CMK (cell line): ENCODE results near the gene CCDC83.
"Not testable (repeated sequence)": the region's sequence is repeated elsewhere in the genome, so short reads cannot be mapped to it uniquely, and the experiment has no call there.

Experiments used
- DNase-seq: peaks from one replicate; pipeline ENCODE4 v3.0.0-alpha.2; 2010; ENCODE audit warnings: low read depth

Gene CCDC83

DNA sequence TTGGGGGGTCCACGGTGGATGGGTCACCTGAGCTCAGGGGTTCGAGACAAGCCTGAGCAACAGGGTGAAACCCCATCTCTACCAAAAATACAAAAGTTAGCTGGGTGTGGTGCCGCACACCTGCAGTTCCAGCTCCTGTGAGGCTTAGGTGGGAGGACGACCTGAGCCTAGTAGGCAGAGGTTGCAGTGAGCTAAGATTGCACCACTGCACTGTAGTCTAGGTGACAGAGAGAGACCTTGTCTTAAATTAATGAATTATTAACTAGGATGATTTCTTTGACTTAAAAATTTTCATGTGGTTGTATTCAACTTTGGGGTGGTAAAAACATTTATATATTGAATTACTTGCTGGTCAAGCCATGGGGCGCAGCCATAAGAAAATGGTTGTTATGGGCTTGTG lies 33.9 kb downstream of the CCDC83 start:
- DNase-seq, result no peak

DNA sequence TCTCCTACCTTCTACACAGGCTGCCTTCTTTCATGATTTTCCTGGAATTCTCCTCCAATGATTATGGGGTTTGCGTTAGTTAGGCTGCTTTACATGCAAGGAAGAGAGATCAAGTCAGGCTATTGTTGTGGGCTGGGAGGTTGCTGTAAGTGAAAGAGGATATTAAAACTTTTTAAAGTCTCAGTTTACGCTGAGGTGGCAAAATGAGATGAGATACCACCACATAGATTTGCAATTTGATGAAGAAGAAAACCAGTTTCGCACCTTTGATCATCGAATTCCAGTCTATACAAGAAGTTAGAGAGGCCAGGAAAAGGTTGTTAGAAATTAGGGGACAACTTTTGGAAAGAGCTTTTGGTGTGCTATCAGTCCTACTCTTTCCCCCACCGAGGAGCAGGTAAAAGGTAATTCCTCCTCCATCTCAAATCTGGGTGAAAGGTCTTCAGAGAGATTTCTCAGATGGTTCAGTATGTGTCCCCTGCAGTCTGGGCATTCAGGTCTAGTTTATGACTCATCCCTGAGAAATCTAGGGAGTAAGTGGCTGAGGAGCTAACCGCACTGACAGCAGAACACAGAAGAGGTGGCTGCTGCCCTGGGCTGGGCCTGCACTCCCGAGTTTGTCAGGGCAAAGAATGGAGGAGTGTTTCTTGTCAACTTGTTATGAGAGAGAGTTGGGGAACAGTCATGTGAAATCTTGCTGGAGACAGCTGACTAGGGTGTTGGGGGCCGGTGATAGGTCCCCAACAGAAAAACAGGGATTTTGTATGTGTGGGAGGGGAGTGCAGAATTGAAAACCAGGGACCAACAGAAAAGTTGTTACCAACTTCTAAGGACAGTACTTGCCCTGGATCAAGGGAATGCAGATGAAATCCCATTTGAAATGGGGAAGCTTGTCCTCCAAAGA lies 34.7 kb downstream of the CCDC83 start:
- no peak for DNase-seq

DNA sequence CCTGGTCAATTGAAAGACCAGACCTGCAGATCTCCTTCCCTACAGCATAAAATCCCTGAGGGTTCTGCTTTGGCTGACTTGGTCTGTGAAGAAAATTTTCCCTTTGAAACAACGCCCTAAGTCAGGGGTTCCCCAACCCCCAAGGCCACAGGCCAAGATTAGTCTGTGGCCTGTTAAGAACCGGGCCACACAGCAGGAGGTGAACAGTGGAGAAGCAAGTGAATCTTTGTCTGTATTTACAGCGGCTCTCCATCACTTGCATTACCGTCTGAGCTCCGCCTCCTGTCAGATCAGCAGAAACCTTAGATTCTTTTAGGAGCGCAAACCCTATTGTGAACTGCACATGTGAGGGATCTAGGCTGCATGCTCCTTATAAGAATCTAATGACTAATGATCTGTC lies 38.2 kb downstream of the CCDC83 start:
- no peak for DNase-seq

DNA sequence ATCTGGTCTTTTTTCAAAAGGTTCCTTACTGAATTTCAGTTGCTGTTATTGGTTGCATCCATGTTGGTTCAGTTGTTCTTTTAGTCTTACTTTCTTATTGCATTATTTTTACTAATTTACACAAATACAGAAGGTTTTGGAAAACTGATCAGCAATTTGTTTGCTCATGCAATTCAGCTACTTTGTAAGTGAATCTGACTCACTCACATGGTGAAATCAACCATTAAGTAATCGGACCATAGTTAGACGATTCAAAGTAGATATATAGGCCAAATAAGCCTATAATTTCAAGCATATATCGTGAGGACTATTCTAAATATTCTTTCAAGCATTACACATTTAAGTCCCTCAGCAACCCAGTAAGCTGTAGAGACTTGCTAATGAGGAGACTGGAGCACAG lies 41.7 kb downstream of the CCDC83 start:
- DNase-seq, result no peak

DNA sequence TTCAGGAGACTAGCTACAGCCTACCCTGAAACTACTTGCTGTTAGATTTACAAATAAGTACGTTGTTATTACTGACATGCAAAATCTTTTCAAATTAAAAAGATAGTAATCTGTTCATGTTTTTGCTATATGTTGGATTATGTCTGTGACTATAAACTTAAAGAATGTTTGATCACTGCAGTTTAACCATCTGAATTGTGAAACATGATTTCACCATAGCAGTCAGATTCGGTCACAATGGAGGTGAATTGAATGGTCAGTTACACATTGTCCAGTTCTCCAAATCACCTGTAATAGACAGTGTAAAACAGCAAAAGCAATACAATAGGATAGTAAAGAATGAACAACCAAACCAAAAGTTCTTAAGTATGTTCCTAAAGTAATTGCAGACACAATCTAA lies 43.3 kb downstream of the CCDC83 start:
- DNase-seq, result no peak

- no peak for DNase-seq
Observed at GRCh38 chr11:85902353-85902752, 47.2 kb downstream of the CCDC83 start.

DNA sequence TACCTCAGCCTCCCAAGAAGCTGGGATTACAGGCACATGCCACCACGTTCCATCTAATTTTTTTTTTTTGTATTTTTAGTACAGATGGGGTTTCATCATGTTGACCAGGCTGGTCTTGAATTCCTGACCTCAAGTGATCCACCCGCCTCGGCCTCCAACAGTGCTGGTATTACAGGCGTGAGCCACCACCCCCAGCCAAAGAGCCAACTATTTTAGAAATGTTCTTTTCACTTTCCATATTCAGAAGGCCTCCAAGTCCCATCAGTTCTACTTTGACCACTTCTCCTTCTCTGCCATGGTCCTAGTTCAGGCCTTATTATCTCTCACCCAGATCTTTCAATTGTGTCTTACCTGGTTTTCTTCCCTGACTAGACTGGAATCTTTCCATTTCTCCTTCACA lies 48.2 kb downstream of the CCDC83 start:
- no peak for DNase-seq

DNA sequence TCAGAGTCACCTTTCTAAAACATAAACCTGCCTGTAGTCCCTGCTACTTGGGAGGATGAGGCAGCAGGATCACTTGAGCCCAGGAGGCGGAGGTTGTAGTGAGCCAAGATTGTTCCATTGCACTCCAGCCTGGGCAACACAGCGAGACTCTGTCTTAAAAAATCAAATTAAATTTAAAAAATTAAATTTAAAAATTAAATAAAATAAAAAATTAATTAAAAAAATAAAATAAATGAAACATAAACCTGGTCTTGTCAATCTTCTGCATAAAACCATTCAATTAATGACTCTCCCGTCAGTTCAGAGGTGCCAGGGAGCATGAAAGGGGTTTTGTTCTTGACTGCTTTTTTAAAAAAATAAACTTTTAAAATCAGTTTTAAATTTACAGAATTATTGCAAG lies 48.6 kb downstream of the CCDC83 start:
- no peak for DNase-seq

DNA sequence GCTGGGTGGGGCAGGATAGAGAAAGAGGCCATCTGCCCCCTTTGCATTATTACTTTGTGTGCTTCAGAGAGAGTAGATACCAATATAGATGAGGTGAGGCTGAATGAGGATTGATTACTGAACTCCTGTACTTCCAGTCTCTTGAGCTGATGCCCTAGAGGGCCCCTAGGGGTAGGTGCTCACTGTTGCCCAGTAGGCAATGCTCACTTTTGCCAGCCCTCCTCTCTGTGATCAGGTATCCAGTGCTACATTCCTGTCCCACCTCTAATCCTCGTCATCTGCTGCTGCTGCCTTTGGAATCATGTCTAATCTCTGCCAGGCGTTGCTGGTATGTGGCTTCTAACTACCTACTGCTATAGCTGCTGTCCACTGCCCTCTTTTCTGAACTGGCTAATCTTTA lies 57.2 kb downstream of the CCDC83 start:
- no peak for DNase-seq

- no peak for DNase-seq
Observed at GRCh38 chr11:85913513-85913912, 58.3 kb downstream of the CCDC83 start.

- DNase-seq, result no peak
Observed at GRCh38 chr11:85914425-85914824, 59.2 kb downstream of the CCDC83 start.

DNA sequence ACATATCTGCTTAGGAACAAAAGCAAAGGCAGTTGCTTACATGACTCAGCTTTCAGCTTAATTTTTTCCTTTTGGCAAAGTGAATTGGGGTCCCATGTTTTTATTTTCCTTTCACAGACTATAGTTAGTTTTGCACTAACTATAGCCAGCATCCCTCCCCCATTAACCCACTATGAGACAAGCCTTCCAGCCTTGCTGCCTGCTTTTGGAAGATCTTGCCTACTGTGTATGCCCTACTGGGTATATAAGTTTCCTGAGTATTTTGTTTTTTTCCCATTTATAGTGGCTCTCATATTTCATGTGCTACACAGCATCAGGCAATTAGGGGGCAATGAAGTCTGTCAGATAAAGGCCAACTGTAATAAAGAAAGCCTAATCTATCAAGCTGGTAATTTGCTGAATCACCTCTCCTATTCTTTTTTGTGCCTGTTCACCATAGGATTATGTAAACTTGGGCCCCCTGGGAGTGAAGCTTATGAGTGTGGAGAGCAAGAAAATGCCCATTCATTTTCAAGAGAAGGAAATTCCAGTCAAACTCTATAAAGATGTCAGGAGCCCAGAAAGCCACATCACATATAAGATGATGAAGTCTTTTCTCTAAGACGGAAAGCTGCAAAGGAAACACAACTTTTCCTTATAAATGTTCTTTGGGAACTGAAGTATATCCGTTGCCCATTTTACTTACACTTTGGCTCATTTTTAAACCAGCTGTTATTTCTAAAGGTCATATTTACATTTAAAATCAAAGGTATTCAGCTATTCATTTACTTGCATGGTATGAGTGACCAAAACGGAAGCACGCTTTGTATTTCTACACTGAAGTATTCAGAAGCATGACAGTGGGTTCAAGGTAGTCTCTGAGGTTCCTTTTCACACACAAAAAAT lies 64.0 kb downstream of the CCDC83 start:
- DNase-seq, result no peak

DNA sequence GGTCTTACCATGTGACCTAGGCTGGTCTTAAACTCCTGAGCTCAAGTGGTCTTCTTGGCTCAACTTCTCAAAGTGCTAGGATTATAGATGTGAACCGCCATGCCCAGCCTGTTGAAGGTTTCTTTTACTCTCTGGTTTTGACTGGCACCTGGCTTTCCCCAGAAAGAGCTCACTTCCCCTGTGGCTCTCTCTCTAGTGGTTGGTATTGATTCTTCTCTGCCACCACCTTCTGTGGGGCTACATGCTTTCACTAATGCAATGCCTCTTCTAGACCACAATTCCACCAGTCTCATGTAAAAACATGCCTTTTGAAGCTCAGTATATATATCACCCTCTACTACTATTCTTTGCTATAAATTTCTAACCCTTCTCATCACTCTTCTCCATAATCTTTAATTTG lies 67.2 kb downstream of the CCDC83 start:
- no peak for DNase-seq

DNA sequence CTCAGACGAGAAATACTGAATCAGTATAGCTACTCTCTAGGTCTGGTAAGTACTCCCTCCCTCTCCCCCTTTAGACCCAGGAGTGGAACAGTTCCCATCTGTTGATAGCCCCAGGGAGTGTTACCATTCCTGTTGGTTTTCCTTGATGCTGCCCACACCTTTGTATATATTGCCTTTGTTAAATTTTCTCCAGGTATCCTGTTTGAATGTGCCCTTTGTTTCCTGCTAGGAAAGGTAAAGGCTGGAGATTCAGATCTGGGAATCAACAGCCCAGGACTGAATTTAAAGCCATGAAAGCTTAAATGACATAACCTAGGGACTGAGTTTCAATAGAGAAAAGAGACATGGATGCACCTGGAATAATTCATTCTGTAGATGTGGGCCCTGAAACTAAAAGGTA lies 68.3 kb downstream of the CCDC83 start:
- no peak for DNase-seq

- DNase-seq, result not testable (repeated sequence)
Observed at GRCh38 chr11:85926653-85927214, 71.6 kb downstream of the CCDC83 start.

GRCh38 chr11:85930879-85931366 lies 75.7 kb downstream of the CCDC83 start:
- DNase-seq, result no peak

DNA sequence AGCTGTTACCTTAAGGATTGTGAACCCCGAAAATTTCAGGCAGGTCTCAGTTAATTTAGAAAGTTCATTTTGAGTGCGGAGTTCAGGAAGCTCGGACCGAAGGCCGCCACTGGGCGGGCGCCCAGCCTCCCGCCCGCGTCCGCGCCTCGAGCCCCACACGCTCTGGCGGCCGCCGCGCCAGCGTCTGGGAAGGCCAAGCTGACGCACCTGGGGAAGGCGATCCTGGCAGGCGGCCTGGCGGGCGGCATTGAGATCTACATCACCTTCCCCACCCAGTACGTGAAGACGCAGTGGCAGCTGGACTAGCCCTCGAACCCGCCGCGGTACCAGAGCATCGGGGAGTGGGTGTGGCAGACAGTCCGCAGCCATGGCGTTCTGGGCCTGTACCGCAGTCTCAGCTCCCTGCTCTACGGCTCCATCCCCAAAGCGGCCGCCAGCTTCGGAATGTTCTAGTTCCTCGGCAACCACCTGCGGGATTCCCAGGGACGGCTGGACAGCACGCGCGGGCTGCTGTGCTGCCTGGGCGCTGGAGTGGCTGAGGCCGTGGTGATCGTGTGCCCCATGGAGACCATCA lies 79.5 kb downstream of the CCDC83 start:
- no peak for DNase-seq

DNA sequence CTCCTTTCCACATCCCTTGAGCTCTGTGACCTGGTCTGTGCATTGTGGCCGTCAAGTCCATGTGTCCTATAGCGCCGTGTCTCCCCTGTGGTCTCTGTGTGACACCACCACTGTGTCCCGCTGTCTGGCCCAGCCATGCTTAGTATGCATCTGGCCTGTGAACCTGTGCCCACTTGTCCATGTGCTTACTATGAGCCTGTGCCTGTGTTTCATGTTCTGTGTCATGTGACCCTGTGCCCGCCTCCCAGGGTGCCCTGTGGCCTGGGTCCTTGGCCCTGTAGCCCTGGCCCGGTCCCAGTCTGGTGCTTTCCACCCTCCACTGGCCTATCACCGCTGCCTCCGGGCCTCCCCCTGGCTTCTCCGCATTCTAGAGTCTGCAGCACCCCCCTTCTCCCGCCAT lies 80.6 kb downstream of the CCDC83 start:
- no peak for DNase-seq

DNA sequence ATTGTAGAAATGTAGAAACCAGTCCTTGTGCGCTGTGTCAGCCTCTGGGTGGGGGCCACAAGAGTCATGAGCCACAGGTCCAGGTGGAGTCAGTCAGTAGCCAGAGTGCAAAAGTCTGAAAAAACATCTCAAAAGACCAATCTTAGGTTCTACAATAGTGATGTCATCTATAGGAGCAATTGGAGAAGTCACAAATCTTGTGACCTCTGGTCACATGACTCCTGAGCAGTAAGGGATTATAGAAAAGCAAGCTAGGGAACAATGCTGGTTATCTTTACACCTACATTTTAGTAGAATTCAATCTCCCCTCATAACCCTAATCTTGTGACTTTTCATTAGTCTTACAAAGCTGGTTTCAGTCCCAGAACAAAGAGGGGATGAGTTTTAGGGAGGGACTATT lies 82.7 kb downstream of the CCDC83 start:
- DNase-seq, result no peak

- no peak for DNase-seq
Observed at GRCh38 chr11:85939099-85940015, 84.2 kb downstream of the CCDC83 start.

GRCh38 chr11:85941380-85941973 lies 86.3 kb downstream of the CCDC83 start:
- peak; percentile 21 for DNase-seq
